Vagina (tissue), 2 donors: ENCODE measurements around the gene CGNL1. TPM values are rescaled to one million over a fixed set of nuclear protein-coding genes. Genes with fewer than 3 reads are reported as not detected.
A peak's percentile ranks its signal among the peaks of the same experiment; 100 is the strongest.

ENCODE experiments used
- DNase-seq, 2 donors: peaks; one replicate each; pipeline ENCODE4 v3.0.0-alpha.2; 2017; ENCODE audit errors: extremely low spot score in 2 of 2
- H3K27ac ChIP-seq: fragments of 200-600 bp; sonication (generic); one replicate; pipeline ENCODE4 v1.5.1; 2019
- H3K27me3 ChIP-seq: fragments of 200-600 bp; sonication (generic); one replicate; pipeline ENCODE4 v1.5.1; 2019
- H3K36me3 ChIP-seq, 2 donors: fragments of 200-600 bp; sonication (generic); one replicate each; pipeline ENCODE4 v1.5.1; 2017 to 2019
- H3K4me1 ChIP-seq: fragments of 200-600 bp; sonication (generic); one replicate; pipeline ENCODE4 v1.5.1; 2019
- H3K4me3 ChIP-seq, 2 donors: fragments of 200-600 bp; sonication (generic); 1 replicate in 1 of 2; 2 replicates in 1 of 2; pipeline ENCODE4 v1.5.1; 2016 to 2019
- H3K9me3 ChIP-seq: fragments of 200-600 bp; sonication (generic); one replicate; pipeline ENCODE4 v1.5.1; 2019
- POLR2A ChIP-seq, 2 donors: fragments of 450-650 bp; IDR thresholded peaks; one replicate each; pipeline ENCODE4 v1.6.1; 2017; ENCODE audit warnings: antibody characterized with exemption in 2 of 2, mild to moderate bottlenecking in 2 of 2, moderate library complexity in 2 of 2
- POLR2AphosphoS5 ChIP-seq, 2 donors: sonication (generic); formaldehyde crosslinking; IDR thresholded peaks; one replicate each; pipeline ENCODE4 v1.9.0; 2017; ENCODE audit warnings: antibody characterized with exemption in 2 of 2, mild to moderate bottlenecking in 2 of 2, low read depth in 1 of 2; ENCODE audit not compliant: insufficient read depth in 1 of 2
- intact Hi-C: fragments of 100-400 bp; cut with DNase I; formaldehyde crosslinking; loops from one replicate; pipeline ENCODE4 v1.15.1; 2023
- total RNA-seq: library from RNA; depleted of rRNA; stranded (reverse); fragments of >200 nt; gene quantifications from one replicate; pipeline ENCODE4 v1.2.3, GENCODE V29; 2016
- TF ChIP-seq, protein P1 (sequence below), 3 experiments: fragments of 450-650 bp in 2 of 3; fragments of 200-600 bp in 1 of 3; sonication (generic) in 1 of 3; IDR thresholded peaks; one replicate each; pipeline ENCODE4 v1.5.1; 2017 to 2019; ENCODE audit warnings: antibody characterized with exemption in 3 of 3, mild to moderate bottlenecking in 2 of 3, moderate library complexity in 2 of 3

CGNL1 gene
- total RNA-seq, 1 donor from 2014 or later, result 38.3 TPM

DNA sequence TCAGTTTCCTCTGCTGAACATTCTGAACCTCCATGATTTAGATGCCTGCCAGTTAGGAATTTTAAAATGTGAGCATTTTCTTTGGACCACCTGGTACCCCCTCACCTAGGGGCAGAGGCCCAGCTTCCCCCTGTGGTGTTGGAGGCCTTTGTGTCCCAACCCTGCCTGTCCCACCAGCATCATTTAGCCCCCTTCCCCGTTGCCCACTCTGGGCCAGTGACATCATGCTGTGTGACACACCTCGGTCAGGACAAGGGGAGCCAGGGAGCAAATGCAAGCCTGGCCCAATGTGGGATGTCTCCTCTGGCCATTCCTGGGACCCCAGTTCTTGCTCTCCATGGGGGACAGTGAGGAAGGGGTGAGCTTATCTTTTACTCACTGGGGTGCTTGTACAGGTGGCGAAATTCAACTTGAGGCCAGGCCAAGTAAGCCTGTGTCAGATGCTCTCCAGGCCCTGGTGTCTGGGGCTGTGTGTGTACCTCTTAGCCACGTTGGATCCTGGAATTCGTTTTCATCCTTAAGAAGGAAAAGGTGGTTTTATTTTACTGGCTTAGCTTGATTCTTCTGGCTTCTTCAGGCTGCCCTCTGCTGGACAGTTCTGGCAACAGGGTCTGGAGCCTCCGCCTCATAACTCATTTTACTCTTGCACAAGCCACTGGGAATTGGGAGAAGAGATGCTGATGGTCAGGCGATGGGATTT, 165.7 kb downstream of the CGNL1 start:
- intact Hi-C loops, result no loop called here

DNA sequence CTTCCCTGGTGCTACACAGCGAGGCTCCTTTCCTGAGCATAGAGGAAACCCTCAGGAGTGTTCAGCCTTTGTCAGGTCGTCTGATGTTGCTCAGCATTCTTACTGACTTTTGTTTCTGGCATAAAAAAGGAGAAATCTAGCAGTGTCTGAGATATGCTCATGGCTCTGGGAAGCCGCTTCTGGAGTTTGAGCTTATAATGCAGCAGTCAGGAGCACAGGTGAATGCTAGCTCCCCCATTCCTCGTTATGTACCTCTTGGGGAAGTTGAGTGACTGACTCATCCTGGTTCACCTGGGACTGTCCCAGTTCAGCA, 166.2 kb downstream of the CGNL1 start:
- Histone ChIP-seq H3K27me3 (no peaks in the 10 kb centered on the region), H3K4me3 (no peak overlapping the region), H3K36me3 (peaks cover 0 to 13% of the 10 kb centered on the region in 2 donors), H3K9me3 (no peaks in the 10 kb centered on the region), H3K4me1 (peaks cover 22% of the 10 kb centered on the region), H3K27ac (no peak overlapping the region)
- no peak for DNase-seq
- no peak for TF ChIP-seq POLR2AphosphoS5 (IDR thresholded peaks at IDR 0.05; ENCODE audit: insufficient read depth in 1 of 2, low read depth in 1 of 2)
- TF ChIP-seq POLR2A (IDR thresholded peaks at IDR 0.05), result no peak
- TF ChIP-seq, protein P1, sequence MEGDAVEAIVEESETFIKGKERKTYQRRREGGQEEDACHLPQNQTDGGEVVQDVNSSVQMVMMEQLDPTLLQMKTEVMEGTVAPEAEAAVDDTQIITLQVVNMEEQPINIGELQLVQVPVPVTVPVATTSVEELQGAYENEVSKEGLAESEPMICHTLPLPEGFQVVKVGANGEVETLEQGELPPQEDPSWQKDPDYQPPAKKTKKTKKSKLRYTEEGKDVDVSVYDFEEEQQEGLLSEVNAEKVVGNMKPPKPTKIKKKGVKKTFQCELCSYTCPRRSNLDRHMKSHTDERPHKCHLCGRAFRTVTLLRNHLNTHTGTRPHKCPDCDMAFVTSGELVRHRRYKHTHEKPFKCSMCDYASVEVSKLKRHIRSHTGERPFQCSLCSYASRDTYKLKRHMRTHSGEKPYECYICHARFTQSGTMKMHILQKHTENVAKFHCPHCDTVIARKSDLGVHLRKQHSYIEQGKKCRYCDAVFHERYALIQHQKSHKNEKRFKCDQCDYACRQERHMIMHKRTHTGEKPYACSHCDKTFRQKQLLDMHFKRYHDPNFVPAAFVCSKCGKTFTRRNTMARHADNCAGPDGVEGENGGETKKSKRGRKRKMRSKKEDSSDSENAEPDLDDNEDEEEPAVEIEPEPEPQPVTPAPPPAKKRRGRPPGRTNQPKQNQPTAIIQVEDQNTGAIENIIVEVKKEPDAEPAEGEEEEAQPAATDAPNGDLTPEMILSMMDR (IDR thresholded peaks at IDR 0.05), result no peak
- intact Hi-C loops, result no loop called here

More for the DNA sequence above, 165.7 kb downstream of the CGNL1 start:
- H3K27me3 ChIP-seq, result no peaks in the 10 kb centered on the region
- TF ChIP-seq POLR2A (IDR thresholded peaks at IDR 0.05), result no peak
- TF ChIP-seq, protein P1 (IDR thresholded peaks at IDR 0.05), result peak; percentile 47 to 71 (median 53)
- no peak overlapping the region for H3K4me3 ChIP-seq
- H3K4me1 ChIP-seq, result peaks cover 27% of the 10 kb centered on the region
- DNase-seq, result peak in 1 of 2 donors; percentile 91
- H3K9me3 ChIP-seq, result no peaks in the 10 kb centered on the region
- H3K27ac ChIP-seq, result no peak overlapping the region
- H3K36me3 ChIP-seq, result peaks cover 0 to 10% of the 10 kb centered on the region in 2 donors

DNA sequence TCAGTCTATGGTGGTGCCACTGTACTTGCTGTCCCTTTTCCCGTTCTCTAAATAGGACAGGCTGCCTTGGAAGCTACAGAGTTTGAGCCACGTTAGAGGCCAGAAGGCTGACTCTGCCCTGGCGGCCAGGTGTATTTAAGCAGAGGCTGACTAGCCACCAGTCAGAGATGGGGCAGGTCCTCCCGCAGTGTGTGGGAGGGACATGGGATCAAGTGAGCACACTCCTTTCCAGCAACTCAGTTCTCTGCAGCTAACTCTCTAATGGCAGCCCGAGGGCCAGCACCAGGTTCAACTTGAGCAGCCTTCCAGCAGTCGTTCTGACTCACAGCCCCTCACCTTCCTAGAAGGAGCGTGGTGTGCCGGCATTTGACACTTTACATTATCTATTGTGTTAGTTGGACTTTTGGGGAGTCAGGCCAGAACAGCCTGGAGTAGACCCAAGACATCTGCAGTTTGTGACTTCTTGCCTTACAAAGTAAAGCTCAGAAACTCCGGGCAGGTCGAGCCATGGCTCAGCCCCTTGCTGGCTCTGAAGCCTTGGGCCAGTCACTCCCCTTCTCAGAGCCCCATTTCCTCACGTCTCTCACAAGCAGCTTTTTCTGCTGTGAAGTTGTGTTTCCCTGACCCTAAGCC, 168.7 kb downstream of the CGNL1 start:
- DNase-seq, result no peak
- H3K4me3 ChIP-seq, result no peak overlapping the region
- H3K4me1 ChIP-seq, result peaks cover 19% of the 10 kb centered on the region
- no peak for TF ChIP-seq POLR2A (IDR thresholded peaks at IDR 0.05)
- no peak for TF ChIP-seq POLR2AphosphoS5 (IDR thresholded peaks at IDR 0.05; ENCODE audit: insufficient read depth in 1 of 2, low read depth in 1 of 2)
- TF ChIP-seq, protein P1 (IDR thresholded peaks at IDR 0.05), result no peak
- peaks cover 0 to 17% of the 10 kb centered on the region in 2 donors for H3K36me3 ChIP-seq
- no peak overlapping the region for H3K27ac ChIP-seq
- H3K9me3 ChIP-seq, result no peaks in the 10 kb centered on the region
- no peaks in the 10 kb centered on the region for H3K27me3 ChIP-seq
- intact Hi-C loops, result no loop called here

- Histone ChIP-seq H3K27ac (no peak overlapping the region), H3K4me3 (no peak overlapping the region), H3K27me3 (no peaks in the 10 kb centered on the region), H3K36me3 (peaks cover 0 to 17% of the 10 kb centered on the region in 2 donors), H3K4me1 (peaks cover 22% of the 10 kb centered on the region), H3K9me3 (no peaks in the 10 kb centered on the region)
- no peak for DNase-seq
- TF ChIP-seq, protein P1 (IDR thresholded peaks at IDR 0.05), result no peak
- TF ChIP-seq POLR2AphosphoS5 (IDR thresholded peaks at IDR 0.05; ENCODE audit: insufficient read depth in 1 of 2, low read depth in 1 of 2), result no peak
- TF ChIP-seq POLR2A (IDR thresholded peaks at IDR 0.05), result no peak
- intact Hi-C loops, result no loop called here
These were observed 169.7 kb downstream of the CGNL1 start for GRCh38 chr15:57545995-57546394.

DNA sequence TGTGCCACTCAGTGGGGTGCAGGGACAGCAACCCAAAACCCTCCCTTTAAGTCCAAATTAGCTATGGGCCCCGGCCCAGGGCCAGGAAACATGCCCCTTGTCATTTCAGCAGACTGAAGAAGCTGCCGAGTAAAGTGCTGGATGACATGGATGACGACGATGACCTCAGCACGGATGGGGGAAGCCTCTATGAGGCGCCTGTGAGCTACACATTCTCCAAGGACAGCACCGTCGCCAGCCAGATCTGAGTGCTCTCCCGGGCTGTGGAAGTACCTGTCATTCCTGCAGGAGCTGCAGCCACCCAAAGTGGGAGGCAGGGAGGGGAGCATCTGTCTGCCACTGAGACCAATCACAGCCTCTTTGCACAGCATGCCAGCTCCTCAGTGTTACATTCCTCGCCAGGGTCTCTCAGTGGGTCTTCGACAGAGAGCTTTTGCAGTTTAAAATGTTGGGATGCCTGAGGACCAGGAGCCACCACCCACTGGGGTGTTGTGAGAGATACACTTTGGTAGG, 171.0 kb downstream of the CGNL1 start:
- Histone ChIP-seq H3K36me3 (peaks cover 0 to 17% of the 10 kb centered on the region in 2 donors), H3K27ac (no peak overlapping the region), H3K4me3 (no peak overlapping the region), H3K9me3 (no peaks in the 10 kb centered on the region), H3K4me1 (peaks cover 30% of the 10 kb centered on the region), H3K27me3 (no peaks in the 10 kb centered on the region)
- no peak for DNase-seq
- TF ChIP-seq POLR2A (IDR thresholded peaks at IDR 0.05) (no peak), POLR2AphosphoS5 (IDR thresholded peaks at IDR 0.05; ENCODE audit: insufficient read depth in 1 of 2, low read depth in 1 of 2) (no peak)
- TF ChIP-seq, protein P1 (IDR thresholded peaks at IDR 0.05), result no peak
- intact Hi-C loops, result no loop called here
